NCI-H748 treated with DMSO at 0.1 percent for 48 hours (cell line): ENCODE measurements around the gene ZNF853.
"Not testable (repeated sequence)": the region's sequence is repeated elsewhere in the genome, so short reads cannot be mapped to it uniquely, and the experiment has no call there.

Source experiments
- DNase-seq: peaks from one replicate; lab custom pipeline; 2025; lab: John Stamatoyannopoulos, UW

Gene ZNF853

GRCh38 chr7:6606866-6607583, 8.4 kb upstream of the ZNF853 start:
- no peak for DNase-seq

- DNase-seq, result no peak
Measured at GRCh38 chr7:6607651-6608051, 7.8 kb upstream of the ZNF853 start.

DNA sequence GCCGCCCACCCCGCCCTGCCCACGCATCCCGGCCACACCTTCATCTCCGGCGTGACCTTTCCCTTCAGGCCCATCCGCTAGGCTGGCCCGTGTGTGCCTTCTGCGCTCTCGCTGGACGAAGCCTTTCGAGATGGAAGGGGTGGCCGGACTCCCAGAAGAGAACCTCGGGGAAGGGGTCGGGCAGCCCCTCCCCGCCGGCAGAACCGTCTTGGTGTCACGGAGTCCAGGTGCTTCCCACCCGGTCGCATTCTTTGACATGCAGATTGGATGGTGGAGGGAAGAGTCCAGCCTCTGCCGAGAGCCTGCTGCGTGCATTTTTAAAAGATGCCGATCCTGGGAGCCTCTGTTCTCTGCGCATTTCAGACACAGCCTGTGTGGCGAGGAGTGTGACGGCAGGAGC, 7.3 kb upstream of the ZNF853 start:
- DNase-seq, result no peak

DNA sequence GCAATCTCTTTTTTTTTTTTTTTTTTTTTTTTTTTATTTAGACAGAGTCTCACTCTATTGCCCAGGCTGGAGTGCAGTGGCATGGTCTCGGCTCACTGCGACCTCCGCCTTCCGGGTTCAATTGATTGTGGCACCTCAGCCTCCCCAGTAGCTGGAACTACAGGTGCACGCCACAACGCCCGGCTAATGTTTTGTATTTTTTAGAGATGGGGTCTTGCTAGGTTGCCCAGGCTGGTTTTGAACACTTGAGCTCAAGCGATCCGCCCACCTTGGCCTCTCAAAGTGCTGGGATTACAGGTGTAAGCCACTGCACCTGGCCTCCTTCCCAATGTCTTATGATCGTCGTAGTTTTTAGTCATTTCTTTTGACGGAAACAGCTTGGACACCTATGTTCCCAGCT, 6.6 kb upstream of the ZNF853 start:
- DNase-seq, result no peak

GRCh38 chr7:6612819-6613218, 2.6 kb upstream of the ZNF853 start:
- no peak for DNase-seq

DNA sequence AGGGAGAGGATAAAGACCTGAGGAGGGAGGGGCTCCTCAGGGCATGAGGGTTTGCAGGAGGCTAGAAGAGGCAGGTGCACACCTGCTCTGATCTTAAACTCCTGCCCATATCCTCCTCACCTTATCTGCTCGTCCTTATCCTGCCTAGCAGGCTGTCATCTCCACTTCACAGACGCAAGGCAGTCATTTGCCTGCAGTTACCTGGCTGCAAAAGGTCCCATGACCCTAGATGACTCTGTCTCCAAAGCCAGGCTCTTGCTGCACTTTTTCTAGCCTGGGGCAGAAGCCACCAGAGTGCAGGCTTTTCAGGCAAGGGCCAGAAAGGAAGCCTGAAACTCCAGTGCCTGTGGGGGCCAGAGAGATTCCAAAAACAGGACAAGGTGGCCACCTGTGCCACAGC, 1.7 kb upstream of the ZNF853 start:
- no peak for DNase-seq

DNA sequence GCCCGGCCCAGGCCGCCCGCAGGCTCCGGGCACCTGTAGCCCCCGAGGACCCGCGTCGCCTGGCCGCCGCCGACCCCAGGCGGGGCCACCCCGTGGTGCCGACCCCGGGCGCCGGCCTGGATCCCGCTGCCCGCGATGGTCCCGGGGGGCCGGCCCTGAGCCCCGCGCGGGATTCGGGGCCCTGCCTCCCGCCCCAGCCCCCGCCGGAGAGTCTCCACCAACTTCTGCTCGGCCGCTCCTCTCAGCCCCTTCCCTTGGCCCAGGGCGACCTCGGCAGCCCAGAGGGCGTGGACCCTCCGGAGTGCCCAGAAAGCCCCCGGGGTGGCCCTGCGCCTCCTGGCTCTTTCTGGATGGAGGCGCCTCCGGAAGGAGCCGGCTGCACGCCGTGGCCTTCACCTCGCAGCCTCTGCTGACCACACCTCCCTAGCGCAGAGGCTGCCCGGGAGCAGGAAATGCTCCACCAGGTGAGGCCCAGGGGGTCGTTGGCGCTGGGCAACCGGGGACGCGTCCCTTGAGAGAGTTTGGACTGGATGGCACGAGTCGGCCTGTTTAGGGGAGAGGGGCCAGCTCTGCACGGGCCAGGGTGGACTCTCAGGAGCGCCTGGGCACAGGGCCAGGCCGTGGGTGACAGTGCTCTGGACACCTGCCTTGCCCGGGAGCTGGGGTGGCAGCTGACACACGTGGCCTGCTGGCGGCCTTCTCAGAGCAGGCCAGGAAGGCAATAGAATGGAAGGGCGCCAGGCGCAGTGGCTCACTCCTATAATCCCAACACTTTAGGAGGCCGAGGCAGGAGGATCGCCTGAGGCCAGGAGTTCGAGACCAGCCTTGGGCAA, 529 bp downstream of the ZNF853 start:
- peak; percentile 45 for DNase-seq

GRCh38 chr7:6616854-6617643, 1.6 kb downstream of the ZNF853 start:
- no peak for DNase-seq

GRCh38 chr7:6618621-6619020, 3.2 kb downstream of the ZNF853 start:
- no peak for DNase-seq

- no peak for DNase-seq
Measured at GRCh38 chr7:6619961-6620360, 4.6 kb downstream of the ZNF853 start.

GRCh38 chr7:6621195-6622133, 6.1 kb downstream of the ZNF853 start:
- no peak for DNase-seq

DNA sequence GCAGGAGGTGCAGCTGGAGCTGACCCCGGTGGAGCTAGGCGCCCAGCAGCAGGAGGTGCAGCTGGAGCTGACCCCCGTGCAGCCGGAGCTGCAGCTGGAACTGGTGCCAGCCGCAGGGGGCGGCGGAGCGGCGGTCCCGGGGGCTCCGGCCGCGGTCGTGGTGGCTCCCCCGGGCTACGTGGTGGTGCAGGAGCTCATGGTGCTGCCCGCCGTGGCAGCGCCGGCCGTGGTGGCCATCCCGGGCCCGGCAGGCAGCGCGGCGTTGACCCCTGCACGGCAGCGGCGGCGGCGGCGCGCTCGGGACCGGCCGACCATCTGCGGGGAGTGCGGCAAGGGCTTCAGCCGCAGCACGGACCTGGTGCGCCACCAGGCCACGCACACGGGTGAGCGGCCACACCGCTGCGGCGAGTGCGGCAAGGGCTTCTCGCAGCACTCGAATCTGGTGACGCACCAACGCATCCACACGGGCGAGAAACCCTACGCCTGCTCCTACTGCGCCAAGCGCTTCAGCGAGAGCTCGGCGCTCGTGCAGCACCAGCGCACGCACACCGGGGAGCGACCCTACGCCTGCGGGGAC, 6.8 kb downstream of the ZNF853 start:
- DNase-seq, result no peak

DNA sequence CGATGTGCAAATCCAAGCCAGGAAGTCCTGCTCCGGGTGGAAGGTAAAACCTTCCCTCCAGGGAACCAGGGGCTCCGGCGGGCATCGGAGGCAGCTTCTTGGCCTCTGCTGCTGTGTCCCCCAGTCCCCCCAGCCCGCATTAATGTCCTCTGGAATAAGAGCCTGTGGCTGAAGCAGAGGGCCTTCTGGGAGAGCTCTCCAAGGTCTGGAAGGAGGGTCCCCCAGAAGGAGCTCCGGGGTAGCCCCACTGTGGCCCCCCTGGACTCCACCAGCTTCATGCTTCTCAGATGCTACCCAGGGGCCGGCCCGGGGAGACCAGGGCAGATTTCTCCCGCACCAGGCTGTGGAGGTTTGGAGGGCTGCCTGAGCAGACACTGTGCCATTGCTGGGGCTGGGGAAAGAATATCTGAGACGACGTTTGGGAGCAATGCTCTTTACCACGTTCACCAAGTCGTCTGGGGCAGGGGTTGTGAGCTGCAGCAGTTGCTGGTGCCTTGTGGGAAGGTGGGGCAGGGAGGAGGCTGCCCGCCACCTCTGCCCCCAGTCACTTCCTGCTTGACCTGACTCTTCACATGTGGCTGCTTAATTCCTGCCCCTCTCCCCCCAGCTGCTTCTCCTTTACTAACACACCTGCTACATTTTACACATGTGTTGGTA, 8.3 kb downstream of the ZNF853 start:
- no peak for DNase-seq

DNA sequence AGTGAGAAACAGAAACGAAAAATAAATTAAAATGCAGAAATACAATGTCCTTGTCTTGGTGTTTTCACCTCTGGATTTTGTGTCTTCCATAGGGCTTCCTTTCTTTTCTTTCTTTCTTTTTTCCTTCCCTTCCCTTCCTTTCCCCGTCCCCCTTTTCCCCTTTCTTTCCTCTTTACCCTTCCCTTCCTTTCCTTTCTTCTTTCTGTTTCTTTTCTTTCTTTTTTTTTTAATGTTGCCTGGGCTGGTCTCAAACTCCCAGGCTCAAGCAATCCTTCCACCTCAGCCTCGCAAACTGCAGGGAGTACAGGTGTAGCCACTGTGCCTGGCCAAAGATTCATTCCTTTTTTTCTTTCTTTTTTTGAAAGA, 8.8 kb downstream of the ZNF853 start:
- no peak for DNase-seq

GRCh38 chr7:6628045-6628444, 12.6 kb downstream of the ZNF853 start:
- no peak for DNase-seq

GRCh38 chr7:6630007-6630849, 14.8 kb downstream of the ZNF853 start:
- DNase-seq, result no peak

DNA sequence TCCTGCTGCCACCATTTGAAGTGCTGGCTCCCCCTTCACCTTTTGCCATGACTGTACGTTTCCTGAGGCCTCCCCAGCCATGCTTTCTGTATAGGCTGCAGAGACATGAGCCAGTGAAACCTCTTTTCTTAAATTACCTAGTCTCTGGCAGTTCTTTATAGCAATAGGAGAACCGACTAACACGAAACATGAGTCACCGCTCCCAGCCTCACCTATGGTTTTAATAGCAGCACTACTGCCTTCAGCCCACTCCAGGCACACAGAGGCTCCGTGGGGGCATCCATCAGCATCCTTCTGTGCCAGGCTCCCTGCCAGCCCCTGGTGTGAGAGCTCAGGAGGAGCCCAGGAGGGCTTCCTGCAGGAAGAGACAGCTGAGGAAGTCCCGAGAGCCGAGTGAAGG, 16.2 kb downstream of the ZNF853 start:
- DNase-seq, result no peak

DNA sequence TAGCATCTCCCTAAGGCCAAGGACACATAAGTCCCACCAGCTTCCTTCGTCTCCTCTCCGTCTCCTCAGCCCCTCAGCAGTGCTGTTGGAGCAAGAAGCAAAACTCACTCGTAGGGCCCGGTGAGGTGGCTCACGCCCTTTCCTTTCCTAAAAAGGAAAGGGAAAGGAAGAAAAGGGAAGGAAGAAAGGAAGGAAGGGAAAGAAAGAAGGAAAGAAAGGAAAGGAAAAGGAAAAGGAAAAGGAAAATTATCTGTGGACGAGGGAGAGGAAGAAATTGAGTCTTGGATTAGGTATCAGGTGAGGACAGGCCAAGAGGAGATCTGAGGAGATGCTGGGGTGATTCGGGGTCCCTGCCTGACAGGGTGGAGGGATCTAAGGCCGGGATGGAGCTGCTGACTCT, 18.6 kb downstream of the ZNF853 start:
- no peak for DNase-seq

DNA sequence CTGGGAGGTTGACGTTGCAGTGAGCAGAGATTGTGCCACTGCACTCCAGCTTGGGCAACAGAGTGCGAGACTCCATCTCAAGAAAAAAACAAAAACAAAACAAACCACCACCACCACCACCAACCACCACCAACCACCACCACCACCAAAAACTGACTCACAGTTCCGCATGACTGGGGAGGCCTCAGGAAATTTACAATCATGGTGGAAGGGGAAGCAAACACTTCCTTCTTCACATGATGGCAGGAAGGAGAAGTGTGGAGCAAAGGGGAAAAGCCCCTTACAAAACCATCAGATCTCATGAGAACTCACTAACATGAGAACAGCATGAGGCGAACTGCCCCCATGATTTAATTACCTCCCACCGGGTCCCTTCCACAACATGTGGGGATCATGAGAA, 19.6 kb downstream of the ZNF853 start:
- DNase-seq, result not testable (repeated sequence)
